DMS 273 (cell line): ENCODE data around the gene TMEM139.
A peak's percentile ranks its signal among the peaks of the same experiment; 100 is the strongest.
"Not testable (repeated sequence)": the region's sequence is repeated elsewhere in the genome, so short reads cannot be mapped to it uniquely, and the experiment has no call there.

ENCODE experiments used
- DNase-seq: peaks from one replicate; lab custom pipeline; 2025; ENCODE audit not compliant: unreplicated experiment; lab: John Stamatoyannopoulos, UW

Gene TMEM139

DNA sequence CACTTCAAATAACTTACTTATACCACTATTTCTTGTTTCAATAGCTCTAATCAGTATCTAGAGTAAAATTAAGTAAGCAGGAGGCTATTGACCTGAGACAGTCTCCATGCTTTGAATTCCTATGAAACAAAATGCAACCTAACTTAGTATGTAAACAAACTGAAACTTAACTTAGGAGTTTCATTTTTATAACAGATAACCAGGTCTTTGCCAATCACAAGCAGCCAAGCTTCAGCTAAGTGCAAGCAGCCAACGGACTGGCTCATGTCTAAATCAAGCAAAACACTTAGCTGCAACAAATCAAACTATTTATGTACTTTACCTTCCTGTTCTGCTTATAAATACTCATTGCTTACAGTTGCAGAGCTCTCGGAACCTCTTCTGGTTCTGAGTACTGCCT lies 25.9 kb upstream of the TMEM139 start:
- no peak for DNase-seq

GRCh38 chr7:143259765-143260164 lies 25.0 kb upstream of the TMEM139 start:
- no peak for DNase-seq

DNA sequence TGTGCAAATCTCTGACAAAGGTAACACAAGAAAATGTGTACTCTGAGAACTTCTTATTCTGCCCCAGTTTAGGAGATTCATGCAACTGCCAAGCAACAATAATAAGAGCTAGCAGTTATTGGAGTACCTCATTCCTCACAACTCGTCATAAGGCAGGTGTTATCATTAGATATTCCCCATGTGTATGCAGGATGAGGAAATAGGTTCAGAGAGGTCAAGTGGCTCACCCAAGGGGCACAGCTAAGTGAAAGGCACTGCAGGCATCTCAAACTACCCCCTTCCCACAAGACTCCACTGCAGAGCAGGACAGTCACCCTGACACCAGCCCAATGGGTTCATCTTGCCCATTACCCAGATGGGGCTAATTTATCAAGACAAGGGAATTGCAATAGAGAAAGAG lies 22.9 kb upstream of the TMEM139 start:
- DNase-seq = no peak

GRCh38 chr7:143263266-143264195 lies 21.2 kb upstream of the TMEM139 start, which contains the start of gene GSTK1:
Gene GSTK1 (plus strand): TSS chr7:143263441. CDS start chr7:143263514, 73 bp downstream.
- DNase-seq = peak; percentile 87

DNA sequence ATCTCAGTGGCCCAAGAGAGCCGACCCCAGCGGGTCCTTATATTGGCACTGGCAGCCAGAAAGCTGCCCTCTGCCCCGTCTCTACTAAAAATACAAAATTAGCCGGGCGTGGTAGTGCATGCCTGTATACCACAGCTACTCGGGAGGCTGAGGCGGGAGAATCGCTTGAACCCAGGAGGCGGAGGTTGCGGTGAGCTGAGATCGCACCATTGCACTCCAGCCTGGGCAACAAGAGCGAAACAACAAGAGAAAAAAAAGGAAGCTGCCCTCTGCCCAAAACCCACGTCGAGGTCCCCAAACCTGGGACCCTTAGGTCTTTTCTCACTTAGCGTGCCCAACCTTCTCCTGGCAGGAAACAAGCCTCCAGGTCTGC lies 20.6 kb upstream of the TMEM139 start:
- DNase-seq = not testable (repeated sequence)

DNA sequence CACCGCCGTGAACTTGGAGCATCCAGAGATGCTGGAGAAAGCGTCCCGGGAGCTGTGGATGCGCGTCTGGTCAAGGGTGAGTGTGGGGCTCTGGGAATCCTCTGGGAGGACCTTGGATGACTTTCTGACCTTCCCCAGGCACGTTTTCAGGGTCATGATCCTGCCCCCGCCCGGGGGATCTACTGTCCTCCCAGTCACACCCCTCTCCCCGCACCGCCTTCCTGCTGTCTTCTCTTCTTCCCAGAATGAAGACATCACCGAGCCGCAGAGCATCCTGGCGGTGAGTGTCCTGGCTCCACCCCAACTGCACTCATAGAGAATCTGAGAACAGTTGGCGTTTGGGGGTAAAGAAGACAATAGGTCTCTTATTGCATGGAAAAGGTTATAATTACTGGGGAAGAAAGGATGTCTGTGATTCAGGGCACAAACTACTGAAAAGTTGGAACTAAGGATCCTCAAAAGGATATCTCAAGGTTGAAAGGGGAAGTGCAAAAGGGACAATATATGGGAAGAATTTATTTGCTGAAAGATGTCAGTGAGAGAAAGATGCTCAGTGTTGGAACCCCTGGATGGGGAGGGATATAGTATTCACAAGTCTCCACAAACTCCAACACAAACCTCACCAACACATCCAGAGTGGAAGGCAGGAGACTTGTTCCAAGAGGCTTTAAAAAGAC lies 19.6 kb upstream of the TMEM139 start:
- no peak for DNase-seq

DNA sequence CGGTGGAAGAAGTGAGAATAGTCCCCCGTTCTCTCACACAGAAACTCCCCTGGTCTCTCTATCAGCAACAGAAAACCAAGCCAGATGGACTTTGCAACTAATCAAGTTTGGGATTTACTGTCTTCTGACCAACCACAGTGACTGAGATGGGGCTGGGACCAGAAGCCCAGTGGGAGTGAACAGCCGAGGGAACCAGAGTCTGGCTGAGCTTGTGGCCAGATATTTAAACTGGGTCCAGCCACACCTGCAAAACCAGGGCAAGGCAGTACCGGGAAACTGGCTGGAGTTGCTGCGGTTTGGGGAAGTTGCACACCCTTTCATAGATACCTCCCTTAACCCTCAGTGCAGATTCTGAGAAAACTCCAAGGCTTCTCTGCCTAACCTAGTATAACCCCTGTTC lies 15.5 kb upstream of the TMEM139 start:
- DNase-seq = no peak

GRCh38 chr7:143271240-143271639 lies 13.5 kb upstream of the TMEM139 start:
- no peak for DNase-seq

GRCh38 chr7:143272871-143273270 lies 11.9 kb upstream of the TMEM139 start:
- DNase-seq = no peak

- DNase-seq = peak; percentile 18
Measured at GRCh38 chr7:143279186-143280098, 5.3 kb upstream of the TMEM139 start.

DNA sequence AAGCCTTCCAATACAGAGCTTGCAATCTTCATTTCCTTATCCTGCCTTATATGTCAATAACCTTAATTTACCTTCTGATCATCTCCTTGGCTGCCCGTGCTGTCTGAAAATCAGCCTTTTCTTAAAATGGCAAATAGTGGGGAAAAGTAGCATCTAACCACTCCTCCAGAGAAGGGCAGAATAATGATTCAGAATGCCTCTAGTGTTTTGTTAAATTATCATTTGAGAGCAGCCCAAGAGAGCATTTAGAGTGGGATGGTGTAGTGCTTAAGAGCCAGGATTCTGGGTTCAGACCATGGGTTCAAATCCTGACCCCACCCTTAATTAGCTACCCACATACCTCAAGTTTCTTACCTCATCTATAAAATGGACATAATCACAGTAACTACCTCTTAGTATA lies 4.6 kb upstream of the TMEM139 start:
- no peak for DNase-seq

DNA sequence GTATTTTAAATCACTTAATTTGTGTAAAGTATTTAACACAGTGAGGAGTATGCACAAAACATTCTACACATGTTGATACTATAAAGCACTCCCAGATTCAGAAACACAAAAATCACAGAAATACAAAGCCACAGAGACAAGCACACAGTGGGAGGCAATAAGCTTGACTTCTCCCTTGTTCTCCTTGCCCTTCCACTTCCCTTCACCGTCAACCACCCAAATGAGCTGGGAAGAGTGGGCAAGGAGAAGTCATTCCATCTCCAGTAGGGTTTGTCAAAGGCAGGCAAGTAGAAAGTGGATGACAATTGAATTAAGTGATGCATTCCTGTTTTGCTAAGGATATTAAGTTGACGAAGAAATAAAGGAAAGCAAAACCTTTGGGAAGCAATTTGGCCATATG lies 4.2 kb upstream of the TMEM139 start:
- DNase-seq = no peak

- DNase-seq = no peak
Measured at GRCh38 chr7:143281529-143281928, 3.2 kb upstream of the TMEM139 start.

DNA sequence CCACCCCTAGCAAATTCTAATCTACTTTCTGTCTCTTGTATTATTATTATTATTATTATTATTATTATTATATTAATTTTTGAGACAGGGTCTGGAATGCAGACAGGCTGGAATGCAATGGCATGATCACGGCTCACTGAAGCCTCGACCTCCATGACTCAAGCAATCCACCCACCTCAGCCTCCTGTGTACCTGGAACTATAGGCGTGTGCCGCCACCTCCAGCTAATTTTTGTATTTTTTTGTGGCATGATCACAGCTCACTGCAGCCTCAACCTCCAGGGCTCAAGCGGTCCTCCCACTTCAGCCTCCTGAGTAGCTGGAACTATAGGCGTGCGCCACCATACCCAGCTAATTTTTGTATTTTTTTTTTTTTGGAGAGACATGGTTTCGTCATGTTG lies 2.6 kb upstream of the TMEM139 start:
- DNase-seq = no peak

GRCh38 chr7:143283381-143283780 lies 1.4 kb upstream of the TMEM139 start:
- no peak for DNase-seq

DNA sequence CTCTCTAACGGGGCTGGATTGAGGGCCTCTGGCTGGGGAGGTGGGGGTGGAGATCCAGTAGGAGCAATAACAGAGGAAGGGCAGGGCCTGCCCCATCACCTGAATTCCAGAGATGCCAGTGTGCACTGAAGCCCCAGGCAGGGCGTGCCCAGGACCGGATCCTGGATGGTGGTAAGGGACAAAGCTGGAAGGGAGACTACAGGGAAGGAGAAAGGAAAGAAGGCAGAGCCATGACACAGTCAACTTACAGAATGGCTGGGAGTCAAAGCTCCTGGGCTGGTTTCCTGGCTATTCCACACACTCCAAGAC lies 666 bp downstream of the TMEM139 start:
- no peak for DNase-seq

- DNase-seq = no peak
Measured at GRCh38 chr7:143285806-143286521, 1.2 kb downstream of the TMEM139 start.

DNA sequence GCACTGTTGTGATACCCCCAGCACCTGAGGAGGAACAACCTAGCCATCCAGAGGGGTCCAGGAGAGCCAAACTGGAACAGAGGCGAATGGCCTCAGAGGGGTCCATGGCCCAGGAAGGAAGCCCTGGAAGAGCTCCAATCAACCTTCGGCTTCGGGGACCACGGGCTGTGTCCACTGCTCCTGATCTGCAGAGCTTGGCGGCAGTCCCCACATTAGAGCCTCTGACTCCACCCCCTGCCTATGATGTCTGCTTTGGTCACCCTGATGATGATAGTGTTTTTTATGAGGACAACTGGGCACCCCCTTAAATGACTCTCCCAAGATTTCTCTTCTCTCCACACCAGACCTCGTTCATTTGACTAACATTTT lies 1.7 kb downstream of the TMEM139 start:
- DNase-seq = no peak

GRCh38 chr7:143287339-143287934 lies 2.7 kb downstream of the TMEM139 start:
- DNase-seq = no peak
